LNCAP (cell line): Measurements from ENCODE around the gene XRN1.

Source experiments
- TF ChIP-seq, protein P1 (sequence below): fragments of 450-650 bp; IDR thresholded peaks from 2 replicates; pipeline ENCODE4 v1.5.1; 2017; ENCODE audit warnings: mild to moderate bottlenecking

The XRN1 gene

DNA sequence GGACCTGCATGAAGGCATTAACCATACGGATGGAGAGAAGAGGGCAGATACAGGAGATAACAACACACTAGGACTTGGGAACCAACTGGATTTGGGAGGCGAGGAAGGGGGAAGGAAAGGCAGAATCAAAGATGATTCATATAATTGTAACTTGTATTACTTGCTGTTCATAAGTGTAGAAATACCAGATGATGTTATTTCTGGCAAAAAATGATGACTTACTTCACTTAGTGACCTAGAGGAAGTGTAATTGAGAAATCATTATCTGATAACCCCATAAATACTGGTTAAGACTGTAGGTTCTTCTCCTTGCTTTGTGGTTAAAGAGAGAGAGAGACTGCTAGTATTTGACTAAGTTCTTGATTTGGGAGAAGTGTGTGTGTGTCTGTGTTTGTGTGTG is 172.0 kb downstream of the XRN1 start:
- TF ChIP-seq, protein P1, sequence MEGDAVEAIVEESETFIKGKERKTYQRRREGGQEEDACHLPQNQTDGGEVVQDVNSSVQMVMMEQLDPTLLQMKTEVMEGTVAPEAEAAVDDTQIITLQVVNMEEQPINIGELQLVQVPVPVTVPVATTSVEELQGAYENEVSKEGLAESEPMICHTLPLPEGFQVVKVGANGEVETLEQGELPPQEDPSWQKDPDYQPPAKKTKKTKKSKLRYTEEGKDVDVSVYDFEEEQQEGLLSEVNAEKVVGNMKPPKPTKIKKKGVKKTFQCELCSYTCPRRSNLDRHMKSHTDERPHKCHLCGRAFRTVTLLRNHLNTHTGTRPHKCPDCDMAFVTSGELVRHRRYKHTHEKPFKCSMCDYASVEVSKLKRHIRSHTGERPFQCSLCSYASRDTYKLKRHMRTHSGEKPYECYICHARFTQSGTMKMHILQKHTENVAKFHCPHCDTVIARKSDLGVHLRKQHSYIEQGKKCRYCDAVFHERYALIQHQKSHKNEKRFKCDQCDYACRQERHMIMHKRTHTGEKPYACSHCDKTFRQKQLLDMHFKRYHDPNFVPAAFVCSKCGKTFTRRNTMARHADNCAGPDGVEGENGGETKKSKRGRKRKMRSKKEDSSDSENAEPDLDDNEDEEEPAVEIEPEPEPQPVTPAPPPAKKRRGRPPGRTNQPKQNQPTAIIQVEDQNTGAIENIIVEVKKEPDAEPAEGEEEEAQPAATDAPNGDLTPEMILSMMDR = no peak

GRCh38 chr3:142274908-142275307 is 172.9 kb downstream of the XRN1 start:
- TF ChIP-seq, protein P1 = no peak

DNA sequence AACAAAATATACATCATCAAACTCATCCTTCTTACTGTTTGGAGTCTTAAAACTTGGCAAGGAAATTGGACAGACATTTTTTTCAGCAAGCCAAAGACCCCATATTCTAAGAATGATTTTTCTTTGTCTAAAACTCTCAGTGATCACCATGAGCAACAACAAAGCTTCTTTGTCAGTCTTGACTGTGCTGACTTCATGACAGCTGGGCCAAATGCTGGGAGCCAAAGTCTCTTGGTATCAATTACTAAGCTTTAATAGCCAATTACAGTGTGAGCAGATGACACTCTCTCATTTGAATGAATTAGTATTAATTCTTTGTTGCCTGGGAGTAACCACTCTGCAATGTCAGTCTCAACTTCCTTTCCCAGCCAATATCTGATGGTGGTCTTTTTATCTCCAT is 174.3 kb downstream of the XRN1 start:
- TF ChIP-seq, protein P1 = no peak

GRCh38 chr3:142272200-142272891 is 175.5 kb downstream of the XRN1 start:
- TF ChIP-seq, protein P1 = no peak

DNA sequence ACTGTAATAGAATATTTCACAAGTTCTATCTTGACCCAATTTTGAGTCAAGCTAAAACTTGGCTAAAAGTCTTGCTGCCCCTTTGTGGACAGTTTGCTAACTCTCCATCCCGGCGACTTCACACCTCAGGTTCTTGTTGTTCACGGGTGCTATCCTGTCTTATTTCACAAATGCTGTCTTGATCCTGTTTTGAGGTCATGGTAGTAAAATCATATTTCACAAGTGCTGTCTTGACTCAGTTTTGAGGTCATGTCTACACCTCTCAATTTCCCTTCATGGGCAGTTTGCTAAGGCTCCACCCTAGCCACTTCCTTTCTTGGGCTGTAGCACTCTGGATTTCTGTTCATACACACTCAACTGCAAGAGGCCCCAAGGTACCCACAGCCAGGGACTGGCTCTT is 177.4 kb downstream of the XRN1 start:
- TF ChIP-seq, protein P1 = no peak

DNA sequence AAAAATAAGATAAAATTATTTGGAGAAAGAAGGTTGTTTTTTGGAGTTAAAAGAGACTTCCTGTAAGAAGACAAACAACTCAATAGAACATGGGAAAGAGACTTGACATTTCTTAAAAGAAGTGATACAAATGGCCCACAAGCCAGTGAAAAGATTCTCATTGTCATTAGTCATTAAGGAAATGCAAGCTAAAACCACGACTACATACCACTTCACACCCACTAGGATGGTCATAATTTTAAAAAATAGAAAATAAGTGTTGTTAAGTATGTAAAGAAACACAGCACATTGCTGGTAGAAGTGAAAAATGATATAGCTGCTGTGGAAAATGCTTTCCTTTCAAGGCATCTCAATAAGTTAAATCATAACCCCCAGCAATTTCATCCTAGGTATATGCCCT is 178.1 kb downstream of the XRN1 start:
- TF ChIP-seq, protein P1 = no peak

DNA sequence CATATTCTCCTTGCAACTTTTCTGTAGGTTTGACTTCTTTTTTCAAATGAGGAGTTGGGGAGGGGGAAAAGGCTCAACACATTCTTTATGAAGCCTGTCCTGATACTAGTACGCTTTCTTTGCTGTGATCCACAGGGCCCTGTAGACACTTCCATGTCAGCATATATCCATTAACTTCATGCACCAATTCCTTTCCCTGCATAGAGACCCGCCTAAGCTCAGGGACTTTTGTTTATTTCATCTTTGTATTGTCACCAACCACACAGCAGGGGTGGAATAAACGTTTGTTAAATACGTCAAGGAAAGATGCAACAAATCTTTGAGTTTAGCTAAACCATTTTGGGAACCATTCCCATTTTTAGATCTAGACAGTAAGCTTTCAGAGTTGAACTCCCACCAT is 179.4 kb downstream of the XRN1 start:
- TF ChIP-seq, protein P1 = no peak

- TF ChIP-seq, protein P1 = no peak
These were observed 180.6 kb downstream of the XRN1 start for GRCh38 chr3:142267269-142267668.
